ENCODE results near the gene WDR62. TPM values are rescaled to one million over a fixed set of nuclear protein-coding genes. Genes with fewer than 3 reads are reported as not detected.
"Not testable (repeated sequence)": the region's sequence is repeated elsewhere in the genome, so short reads cannot be mapped to it uniquely, and the experiment has no call there.

WDR62 gene
- total RNA-seq, 2 experiments from 2014 or later = 19.1 to 20.4 TPM

DNA sequence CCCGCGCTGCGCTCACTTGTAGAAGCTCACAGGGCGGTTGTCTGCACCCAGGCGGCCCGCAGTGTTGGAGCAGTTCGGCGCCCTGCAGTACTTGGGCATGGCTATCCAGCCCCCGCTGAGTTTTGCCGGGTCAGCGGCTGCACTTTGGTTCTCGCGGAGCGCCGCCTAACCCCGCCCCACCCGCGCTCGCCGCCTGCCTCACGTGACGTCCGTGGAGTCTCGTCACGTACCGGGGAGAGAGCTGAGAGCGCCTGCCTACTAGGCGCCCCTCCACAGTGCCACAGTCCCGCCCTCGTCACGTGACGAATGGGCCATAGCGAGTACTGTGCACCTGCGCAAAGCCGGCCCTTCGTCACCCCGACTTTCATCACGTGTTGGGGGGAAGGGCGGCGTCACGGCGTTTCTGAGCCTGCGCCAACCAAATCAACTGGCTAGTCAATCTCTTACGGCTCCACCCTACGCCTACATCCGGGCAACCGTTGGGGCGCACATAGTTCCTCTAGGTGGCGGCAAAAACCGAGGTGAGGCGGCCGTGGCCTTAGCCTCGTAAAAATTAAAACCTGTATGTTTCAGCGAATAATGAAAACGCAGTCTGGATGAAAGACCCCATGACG is 471 bp upstream of the WDR62 start, which contains the start of gene THAP8:
TSS of gene THAP8 (minus strand) at position 167 of the 614 bp plus-strand sequence. CDS start at position 99, 68 bp downstream.
- peaks cover 26% of the 10 kb centered on the region for H3K4me1 Mint-ChIP-seq
- no peaks in the 10 kb centered on the region for H3K27me3 Mint-ChIP-seq

GRCh38 chr19:36058481-36059179 is 3.9 kb downstream of the WDR62 start:
- Mint-ChIP-seq H3K4me1 (peaks cover 15% of the 10 kb centered on the region), H3K9me3 (no peaks in the 10 kb centered on the region), H3K27me3 (no peaks in the 10 kb centered on the region), H3K36me3 (peaks cover 6% of the 10 kb centered on the region), H3K4me3 (no peak overlapping the region), H3K27ac (no peak overlapping the region)
- no peak for DNase-seq

More for the DNA sequence above, 471 bp upstream of the WDR62 start, which contains the start of gene THAP8:
- peak within 1 kb of the TSS; percentile 98 for H3K4me3 Mint-ChIP-seq
- no peaks in the 10 kb centered on the region for H3K9me3 Mint-ChIP-seq
- peak; percentile 99 for DNase-seq
- H3K27ac Mint-ChIP-seq = peak within 1 kb of the TSS; percentile 97
- H3K36me3 Mint-ChIP-seq = no peaks in the 10 kb centered on the region

DNA sequence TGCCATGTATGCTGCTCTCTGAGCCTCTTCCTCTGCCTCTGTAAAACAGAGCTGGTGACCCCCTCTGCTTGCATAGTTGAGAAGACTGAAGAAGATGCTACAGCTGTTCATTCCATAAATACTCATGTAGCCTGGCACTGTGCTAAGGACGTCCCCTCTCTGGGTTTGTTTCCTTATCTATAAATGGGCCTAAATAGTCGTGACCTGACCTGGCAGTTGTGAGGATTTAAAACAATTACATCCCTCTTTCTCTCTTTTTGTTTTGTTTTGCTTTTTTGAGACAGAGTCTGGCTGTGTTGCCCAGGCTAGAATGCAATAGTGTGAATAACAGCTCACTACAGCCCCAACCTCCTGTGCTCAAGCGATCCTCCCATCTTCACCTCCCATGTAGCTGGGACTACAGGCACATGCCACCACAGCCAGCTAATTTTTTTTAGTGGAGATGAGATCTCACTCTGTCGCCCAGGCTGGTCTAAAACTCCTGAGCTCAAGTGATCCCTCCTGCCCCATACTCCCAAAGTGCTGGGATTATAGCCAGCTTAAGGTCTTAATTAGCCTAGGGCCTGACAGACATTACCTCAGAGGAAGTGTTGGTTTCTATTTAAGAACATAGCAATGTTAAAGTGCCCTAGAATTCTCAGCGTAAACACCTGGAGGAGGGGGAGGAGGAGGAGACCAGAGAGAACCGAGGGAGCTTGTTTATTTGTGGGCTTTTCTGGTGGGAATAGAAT is 4.6 kb downstream of the WDR62 start:
- no peaks in the 10 kb centered on the region for H3K9me3 Mint-ChIP-seq
- DNase-seq = no peak
- H3K4me1 Mint-ChIP-seq = peaks cover 12% of the 10 kb centered on the region
- no peak overlapping the region for H3K4me3 Mint-ChIP-seq
- peaks cover 6% of the 10 kb centered on the region for H3K36me3 Mint-ChIP-seq
- no peaks in the 10 kb centered on the region for H3K27me3 Mint-ChIP-seq
- H3K27ac Mint-ChIP-seq = no peak overlapping the region

DNA sequence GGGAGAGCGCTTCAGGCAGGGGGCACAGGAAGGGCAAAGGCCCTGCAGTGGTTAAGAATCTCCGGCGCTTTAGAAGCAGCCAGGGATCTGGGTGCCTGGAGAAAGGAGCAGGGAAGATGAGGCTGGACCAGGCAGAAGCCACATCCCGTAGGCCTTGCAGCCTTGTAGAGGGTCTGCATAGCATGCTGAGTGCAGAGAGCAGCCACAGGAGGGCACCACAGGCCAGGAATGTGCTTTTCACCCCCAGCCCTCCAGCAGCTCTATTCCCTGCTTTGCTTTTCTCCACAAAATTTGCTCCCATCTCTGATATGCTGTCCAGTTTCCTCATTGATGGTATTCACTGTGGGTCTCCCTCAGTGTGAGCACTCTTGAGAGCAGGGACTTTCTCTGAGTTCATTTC is 5.7 kb downstream of the WDR62 start:
- Mint-ChIP-seq H3K9me3 (no peaks in the 10 kb centered on the region), H3K27ac (no peak overlapping the region), H3K27me3 (no peaks in the 10 kb centered on the region), H3K4me3 (no peak overlapping the region), H3K4me1 (peaks cover 9% of the 10 kb centered on the region), H3K36me3 (peaks cover 6% of the 10 kb centered on the region)
- DNase-seq = peak; percentile 14

GRCh38 chr19:36061367-36061766 is 6.7 kb downstream of the WDR62 start:
- Mint-ChIP-seq H3K9me3 (no peaks in the 10 kb centered on the region), H3K27me3 (no peaks in the 10 kb centered on the region), H3K4me1 (peaks cover 4% of the 10 kb centered on the region), H3K27ac (no peak overlapping the region), H3K36me3 (peaks cover 6% of the 10 kb centered on the region), H3K4me3 (no peak overlapping the region)
- no peak for DNase-seq

DNA sequence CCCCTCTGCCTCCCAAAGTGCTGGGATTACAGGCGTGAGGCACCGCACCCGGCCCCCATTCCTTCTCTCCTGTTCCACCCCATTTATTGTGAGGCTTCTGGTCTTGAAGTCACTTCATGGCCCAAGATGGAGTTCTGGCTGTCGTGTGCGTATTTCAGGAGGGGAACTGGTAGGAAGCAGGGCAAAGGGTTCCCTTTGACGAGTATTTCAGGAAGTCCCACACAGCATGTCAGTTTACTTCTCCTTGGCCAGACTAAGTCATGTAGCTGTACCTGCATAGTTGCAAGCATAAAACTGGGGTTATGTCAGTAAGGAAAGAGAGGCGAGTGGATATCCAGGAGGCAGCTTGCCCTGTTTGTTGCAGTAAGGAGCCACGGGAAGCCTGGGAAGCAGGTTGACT is 10.1 kb downstream of the WDR62 start:
- no peak overlapping the region for H3K27ac Mint-ChIP-seq
- no peak overlapping the region for H3K4me3 Mint-ChIP-seq
- no peaks in the 10 kb centered on the region for H3K4me1 Mint-ChIP-seq
- DNase-seq = no peak
- no peaks in the 10 kb centered on the region for H3K27me3 Mint-ChIP-seq
- no peaks in the 10 kb centered on the region for H3K9me3 Mint-ChIP-seq
- H3K36me3 Mint-ChIP-seq = peaks cover 24% of the 10 kb centered on the region

DNA sequence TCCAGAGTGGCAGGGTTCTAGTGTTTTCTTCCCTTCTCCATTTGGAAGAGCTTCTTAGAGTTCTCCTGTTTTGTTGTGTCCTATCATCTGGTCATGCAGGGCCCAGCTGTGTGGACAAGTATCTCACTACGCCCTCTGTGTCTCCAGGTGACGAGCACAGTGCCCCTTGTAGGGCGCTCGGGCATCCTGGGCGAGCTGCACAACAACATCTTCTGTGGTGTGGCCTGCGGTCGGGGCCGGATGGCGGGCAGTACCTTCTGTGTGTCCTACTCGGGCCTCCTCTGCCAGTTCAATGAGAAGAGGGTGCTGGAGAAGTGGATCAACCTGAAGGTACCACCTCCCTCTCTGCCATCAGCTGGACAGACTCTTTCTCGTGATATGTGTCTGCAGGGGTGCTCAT is 13.0 kb downstream of the WDR62 start:
- no peaks in the 10 kb centered on the region for H3K9me3 Mint-ChIP-seq
- no peaks in the 10 kb centered on the region for H3K4me1 Mint-ChIP-seq
- no peak overlapping the region for H3K27ac Mint-ChIP-seq
- H3K36me3 Mint-ChIP-seq = peaks cover 26% of the 10 kb centered on the region
- no peak overlapping the region for H3K4me3 Mint-ChIP-seq
- DNase-seq = no peak
- H3K27me3 Mint-ChIP-seq = no peaks in the 10 kb centered on the region

DNA sequence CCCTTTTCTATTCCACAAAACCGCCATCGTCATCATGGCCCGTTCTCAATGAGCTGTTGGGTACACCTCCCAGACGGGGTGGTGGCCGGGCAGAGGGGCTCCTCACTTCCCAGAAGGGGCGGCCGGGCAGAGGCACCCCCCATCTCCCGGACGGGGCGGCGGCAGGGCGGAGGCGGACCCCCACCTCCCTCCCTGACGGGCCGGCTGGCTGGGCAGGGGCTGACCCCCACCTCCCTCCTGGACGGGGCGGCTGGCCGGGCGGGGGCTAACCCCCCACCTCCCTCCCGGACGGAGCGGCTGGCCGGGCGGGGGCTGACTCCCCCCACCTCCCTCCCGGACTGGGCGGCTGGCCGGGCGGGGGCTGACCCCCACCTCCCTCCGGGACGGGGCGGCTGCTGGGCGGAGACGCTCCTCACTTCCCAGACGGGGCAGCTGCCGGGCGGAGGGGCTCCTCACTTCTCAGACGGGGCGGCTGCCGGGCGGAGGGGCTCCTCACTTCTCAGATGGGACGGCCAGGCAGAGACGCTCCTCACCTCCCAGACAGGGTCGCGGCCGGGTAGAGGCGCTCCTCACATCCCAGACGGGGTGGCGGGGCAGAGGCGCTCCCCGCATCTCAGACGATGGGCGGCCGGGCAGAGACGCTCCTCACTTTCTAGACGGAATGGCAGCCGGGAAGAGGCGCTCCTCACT is 14.3 kb downstream of the WDR62 start:
- not testable (repeated sequence) for H3K27me3 Mint-ChIP-seq, H3K9me3 Mint-ChIP-seq, DNase-seq, H3K4me3 Mint-ChIP-seq, H3K27ac Mint-ChIP-seq, H3K4me1 Mint-ChIP-seq
- H3K36me3 Mint-ChIP-seq = peaks cover 33% of the 10 kb centered on the region

DNA sequence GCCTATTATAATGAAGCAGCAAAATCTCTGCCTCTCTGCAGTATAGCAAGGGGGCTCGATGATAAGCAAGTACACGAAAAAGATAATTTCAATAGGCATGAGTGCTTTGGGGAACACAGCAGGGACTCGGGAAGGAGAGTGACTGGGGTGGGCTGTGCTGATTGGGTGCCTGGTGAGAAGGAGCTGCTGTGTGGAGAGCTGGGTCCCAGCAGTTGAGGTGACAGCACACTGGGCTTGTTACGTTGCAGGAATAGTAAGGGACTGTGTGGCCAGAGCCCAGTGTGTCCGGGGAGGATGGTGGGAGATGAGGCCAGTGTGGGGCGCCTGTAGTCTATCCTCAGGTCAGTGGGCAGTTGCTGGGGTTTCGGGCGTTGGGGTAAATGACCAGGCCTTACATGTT is 17.4 kb downstream of the WDR62 start:
- no peak overlapping the region for H3K27ac Mint-ChIP-seq
- no peaks in the 10 kb centered on the region for H3K27me3 Mint-ChIP-seq
- H3K36me3 Mint-ChIP-seq = peaks cover 40% of the 10 kb centered on the region
- DNase-seq = no peak
- no peaks in the 10 kb centered on the region for H3K4me1 Mint-ChIP-seq
- H3K9me3 Mint-ChIP-seq = no peaks in the 10 kb centered on the region
- H3K4me3 Mint-ChIP-seq = no peak overlapping the region

DNA sequence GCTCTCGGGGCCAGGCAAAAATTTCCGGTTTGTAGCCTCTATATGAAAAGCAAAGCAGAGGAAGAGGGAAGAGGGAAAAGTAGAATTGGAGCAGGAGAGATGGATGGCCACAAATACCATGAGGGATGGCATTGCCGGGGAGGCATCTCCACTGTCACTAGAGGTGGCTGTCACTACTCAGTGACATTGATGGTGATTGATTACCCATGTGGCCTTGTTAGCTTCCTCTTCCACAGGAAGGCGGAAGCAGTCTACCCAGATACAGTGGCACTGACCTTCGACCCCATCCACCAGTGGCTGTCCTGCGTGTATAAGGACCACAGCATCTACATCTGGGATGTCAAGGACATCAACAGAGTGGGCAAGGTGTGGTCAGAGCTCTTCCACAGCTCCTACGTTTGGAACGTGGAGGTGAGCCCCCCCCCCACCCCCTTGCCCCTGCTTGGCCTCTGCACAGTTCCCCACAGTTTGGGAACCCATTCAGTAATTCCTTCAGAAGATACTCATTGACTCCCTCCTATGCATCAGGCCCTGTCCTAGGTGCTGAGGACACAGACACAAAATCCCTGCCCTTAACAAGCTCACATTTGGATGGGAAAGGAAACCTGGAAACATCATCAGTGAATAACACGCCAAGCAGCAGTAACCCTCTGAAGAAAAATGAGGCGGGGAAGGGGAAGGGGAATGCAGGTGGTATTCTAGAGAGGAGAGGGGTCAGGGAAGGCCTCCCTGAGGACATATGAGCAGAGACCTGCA is 18.6 kb downstream of the WDR62 start:
- Mint-ChIP-seq H3K27ac (no peak overlapping the region), H3K9me3 (no peaks in the 10 kb centered on the region), H3K4me3 (no peak overlapping the region), H3K4me1 (no peaks in the 10 kb centered on the region), H3K36me3 (peaks cover 32% of the 10 kb centered on the region), H3K27me3 (no peaks in the 10 kb centered on the region)
- DNase-seq = no peak

DNA sequence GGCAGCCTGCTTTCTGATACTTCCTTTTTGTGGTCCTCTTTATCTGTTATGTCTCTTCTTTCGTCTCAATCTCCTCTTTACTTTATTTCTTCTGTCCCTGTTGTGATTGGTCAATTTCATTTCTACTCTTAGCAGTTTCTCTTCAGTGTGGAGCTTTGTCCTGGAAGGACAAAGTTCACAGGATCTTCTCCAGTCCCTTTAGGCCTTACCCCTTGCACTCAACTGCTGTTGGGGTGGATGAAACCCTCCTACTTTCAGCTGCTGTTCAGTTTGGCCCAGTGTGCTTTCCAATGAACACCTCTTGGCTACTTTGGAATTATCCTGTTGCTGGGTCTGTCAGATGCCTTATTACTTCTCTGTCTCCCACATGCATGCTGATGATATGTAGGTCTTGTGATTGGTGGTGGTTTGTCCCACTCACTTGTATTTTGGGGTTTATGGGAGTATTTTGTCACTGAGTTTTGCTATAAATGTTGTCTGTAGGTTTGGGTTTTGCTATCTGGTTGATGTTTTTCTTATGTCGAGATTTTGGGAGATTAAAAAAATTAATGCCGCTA is 24.8 kb downstream of the WDR62 start:
- DNase-seq = no peak
- H3K27ac Mint-ChIP-seq = no peak overlapping the region
- H3K36me3 Mint-ChIP-seq = peaks cover 38% of the 10 kb centered on the region
- no peaks in the 10 kb centered on the region for H3K27me3 Mint-ChIP-seq
- no peaks in the 10 kb centered on the region for H3K4me1 Mint-ChIP-seq
- no peaks in the 10 kb centered on the region for H3K9me3 Mint-ChIP-seq
- no peak overlapping the region for H3K4me3 Mint-ChIP-seq

DNA sequence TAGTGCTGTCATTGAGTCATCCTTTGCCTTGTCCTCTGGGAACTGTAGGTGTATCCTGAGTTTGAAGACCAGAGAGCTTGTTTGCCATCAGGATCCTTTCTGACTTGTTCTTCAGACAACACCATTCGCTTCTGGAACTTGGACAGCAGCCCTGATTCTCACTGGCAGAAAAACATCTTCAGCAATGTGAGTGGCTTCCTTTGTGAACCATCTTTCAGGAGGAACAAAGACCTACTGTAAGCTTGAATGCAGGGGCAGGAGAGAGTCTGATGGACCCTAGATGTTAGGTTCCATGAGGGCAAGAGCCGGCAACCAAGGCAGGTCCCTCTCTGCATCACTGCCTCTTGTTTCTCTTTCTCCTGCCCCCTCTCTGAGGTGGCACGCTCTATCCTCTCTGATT is 26.7 kb downstream of the WDR62 start:
- peaks cover 39% of the 10 kb centered on the region for H3K36me3 Mint-ChIP-seq
- H3K27me3 Mint-ChIP-seq = no peaks in the 10 kb centered on the region
- H3K9me3 Mint-ChIP-seq = no peaks in the 10 kb centered on the region
- H3K4me1 Mint-ChIP-seq = no peaks in the 10 kb centered on the region
- H3K27ac Mint-ChIP-seq = no peak overlapping the region
- DNase-seq = no peak
- no peak overlapping the region for H3K4me3 Mint-ChIP-seq

GRCh38 chr19:36081894-36082293 is 27.2 kb downstream of the WDR62 start:
- Mint-ChIP-seq H3K27ac (no peak overlapping the region), H3K36me3 (peaks cover 42% of the 10 kb centered on the region), H3K9me3 (no peaks in the 10 kb centered on the region), H3K4me1 (no peaks in the 10 kb centered on the region), H3K27me3 (no peaks in the 10 kb centered on the region), H3K4me3 (no peak overlapping the region)
- DNase-seq = no peak

- no peak for DNase-seq
- no peak overlapping the region for H3K4me3 Mint-ChIP-seq
- peaks cover 44% of the 10 kb centered on the region for H3K36me3 Mint-ChIP-seq
- H3K4me1 Mint-ChIP-seq = no peaks in the 10 kb centered on the region
- no peaks in the 10 kb centered on the region for H3K27me3 Mint-ChIP-seq
- H3K9me3 Mint-ChIP-seq = no peaks in the 10 kb centered on the region
- no peak overlapping the region for H3K27ac Mint-ChIP-seq
These were observed 28.2 kb downstream of the WDR62 start for GRCh38 chr19:36082916-36083315.

Data from activated naive CD8-positive, alpha-beta T cell treated with anti-CD3 and anti-CD28 coated beads for 36 hours (primary cell).